Pons (tissue), 1 donor: ENCODE results near the gene CCDC91.
A peak's percentile ranks its signal among the peaks of the same experiment; 100 is the strongest.
"Not testable (repeated sequence)": the region's sequence is repeated elsewhere in the genome, so short reads cannot be mapped to it uniquely, and the experiment has no call there.

Source experiments
- DNase-seq: peaks from one replicate; pipeline ENCODE4 v3.0.0-alpha.2; 2016; ENCODE audit warnings: low spot score

CCDC91 gene

GRCh38 chr12:28459481-28459880, 269.2 kb downstream of the CCDC91 start:
- no peak for DNase-seq

DNA sequence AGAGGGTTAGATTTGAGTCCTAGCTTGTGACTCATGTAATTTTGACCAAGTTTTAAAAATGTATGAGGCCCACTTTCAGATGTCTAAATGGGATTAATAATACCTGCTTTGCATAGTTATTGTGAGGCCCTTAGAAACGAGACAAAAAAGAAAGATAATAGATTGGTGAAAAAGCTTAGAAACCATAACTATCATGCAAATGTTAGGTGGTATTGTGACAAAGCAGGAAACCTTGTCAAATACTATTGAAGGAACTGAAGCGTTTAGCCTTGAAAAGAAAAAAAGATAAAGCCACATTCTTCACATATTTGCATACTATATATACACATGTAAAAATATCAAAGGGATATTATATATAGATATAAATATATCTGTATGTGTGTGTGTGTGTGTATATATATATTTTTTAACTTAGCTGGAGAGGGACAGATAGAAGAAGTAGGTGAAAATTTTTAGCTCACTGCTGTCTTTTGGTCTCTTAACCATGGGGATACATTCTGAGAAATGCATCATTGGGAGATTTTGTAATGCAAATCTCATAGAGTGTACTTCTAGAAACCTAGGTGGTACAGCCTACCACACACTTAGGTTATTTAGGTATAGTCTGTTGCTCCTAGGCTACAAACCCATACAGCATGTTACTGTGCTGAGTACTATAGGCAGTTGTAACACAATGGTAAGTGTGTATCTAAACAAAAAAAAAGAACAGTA, 270.3 kb downstream of the CCDC91 start:
- DNase-seq = no peak

- DNase-seq = no peak
Measured at GRCh38 chr12:28463396-28463795, 273.1 kb downstream of the CCDC91 start.

DNA sequence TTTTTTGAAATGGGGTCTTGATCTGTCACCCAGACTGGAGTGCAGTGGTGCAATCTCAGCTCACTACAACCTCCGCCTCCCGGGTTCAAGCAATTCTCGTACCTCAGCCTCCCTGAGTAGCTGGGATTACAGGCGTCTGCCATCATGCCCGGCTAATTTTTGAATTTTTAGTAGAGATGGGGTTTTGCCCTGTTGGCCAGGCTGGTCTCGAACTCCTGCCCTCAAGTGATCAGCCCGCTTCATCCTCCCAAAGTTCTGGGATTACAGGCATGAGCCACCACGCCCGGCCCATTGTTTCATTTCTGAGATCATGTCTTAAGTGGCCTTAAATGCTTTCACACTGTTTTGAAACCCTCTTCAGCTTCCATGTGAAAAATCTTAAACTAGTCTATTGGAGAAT, 281.5 kb downstream of the CCDC91 start:
- not testable (repeated sequence) for DNase-seq

DNA sequence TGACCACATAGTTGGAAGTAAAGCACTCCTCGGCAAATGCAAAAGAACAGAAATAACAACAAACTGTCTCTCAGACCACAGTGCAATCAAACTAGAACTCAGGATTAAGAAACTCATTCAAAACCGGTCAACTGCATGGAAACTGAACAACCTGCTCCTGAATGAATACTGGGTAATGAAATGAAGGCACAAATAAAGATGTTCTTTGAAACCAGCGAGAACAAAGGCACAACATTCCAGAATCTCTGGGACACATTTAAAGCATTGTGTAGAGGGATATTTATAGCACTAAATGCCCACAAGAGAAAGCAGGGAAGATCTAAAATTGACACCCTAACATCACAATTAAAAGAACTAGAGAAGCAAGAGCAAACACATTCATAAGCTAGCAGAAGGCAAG, 285.9 kb downstream of the CCDC91 start:
- DNase-seq = peak; percentile 32

- DNase-seq = not testable (repeated sequence)
Measured at GRCh38 chr12:28479097-28479496, 288.8 kb downstream of the CCDC91 start.

- DNase-seq = no peak
Measured at GRCh38 chr12:28479683-28480082, 289.4 kb downstream of the CCDC91 start.

DNA sequence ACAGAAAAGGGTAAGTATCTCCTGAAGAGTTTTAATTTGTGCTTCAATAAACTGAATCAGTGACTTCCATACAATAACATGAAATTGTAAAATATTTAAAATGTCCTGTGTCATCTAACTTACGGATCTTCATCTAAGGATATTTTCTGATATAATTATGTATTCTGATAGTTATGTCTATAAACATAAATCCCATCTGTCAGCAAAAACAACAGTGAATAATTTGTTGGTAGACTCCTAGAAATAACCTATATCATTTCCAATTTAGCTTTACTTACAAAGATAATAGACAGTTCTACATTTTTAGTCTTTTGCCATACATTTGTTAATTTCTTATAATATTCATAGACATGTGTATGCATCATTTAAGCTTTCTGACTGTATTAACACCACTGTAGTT, 293.9 kb downstream of the CCDC91 start:
- DNase-seq = no peak

DNA sequence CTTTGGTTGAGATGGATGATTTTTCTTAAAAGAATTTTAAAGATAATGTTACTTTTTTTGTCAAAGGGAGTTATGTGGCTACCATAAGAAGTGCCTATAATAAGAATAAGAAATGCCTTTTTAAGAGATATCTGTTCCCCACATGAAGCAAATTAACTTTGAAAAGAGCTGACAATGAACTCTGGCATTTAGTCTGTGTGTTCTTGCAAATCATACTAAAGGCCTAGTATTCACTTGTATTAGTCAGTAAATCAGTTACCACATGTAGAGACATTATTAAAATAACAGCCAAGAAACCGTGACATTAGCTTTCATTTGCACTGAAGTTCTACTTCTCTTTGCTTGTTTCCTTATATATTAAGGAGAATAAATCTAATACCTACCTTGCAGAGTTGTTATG, 296.3 kb downstream of the CCDC91 start:
- DNase-seq = no peak

DNA sequence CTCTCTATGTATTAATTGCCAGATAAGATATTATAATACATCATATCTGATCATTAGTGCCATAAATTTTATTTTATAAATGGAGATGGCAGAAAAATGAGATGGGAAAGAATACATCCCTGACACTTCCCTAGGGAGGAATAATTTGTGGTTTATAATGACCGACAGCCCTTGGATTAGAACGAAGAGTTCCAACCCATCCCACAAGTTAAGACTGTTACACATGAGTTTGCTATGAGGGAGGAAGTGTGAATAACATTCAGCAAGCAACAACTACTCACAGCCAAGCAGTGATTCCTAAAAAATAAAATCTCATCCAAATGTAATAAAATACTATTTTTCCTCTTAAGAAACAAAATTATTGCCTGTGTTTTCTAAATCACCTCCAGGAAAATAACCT, 299.0 kb downstream of the CCDC91 start:
- no peak for DNase-seq

DNA sequence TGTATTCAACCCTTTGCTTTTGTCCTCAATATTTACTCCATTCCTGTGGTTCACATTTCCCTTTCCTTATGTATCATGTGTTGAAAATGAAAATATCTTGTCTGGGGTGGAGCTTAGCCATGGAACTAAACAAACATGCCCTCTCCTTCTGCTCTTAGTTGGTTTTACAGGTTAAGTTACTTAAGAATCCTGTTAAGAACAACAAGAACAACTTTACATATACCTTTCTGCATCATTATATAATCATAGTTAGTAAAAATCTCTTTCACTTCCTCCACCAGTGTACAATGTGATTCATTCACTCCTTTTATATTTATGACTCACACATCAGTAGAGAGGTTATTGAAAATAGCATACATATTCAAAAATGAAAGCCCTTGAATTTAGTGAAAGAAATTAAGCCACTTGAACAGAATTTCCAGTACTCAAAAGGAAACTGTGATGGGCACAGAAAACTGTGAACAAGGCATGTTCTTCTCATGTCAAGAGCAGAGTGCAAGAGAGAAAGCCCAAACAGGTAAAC, 307.7 kb downstream of the CCDC91 start:
- DNase-seq = no peak

- DNase-seq = no peak
Measured at GRCh38 chr12:28498850-28499249, 308.6 kb downstream of the CCDC91 start.

DNA sequence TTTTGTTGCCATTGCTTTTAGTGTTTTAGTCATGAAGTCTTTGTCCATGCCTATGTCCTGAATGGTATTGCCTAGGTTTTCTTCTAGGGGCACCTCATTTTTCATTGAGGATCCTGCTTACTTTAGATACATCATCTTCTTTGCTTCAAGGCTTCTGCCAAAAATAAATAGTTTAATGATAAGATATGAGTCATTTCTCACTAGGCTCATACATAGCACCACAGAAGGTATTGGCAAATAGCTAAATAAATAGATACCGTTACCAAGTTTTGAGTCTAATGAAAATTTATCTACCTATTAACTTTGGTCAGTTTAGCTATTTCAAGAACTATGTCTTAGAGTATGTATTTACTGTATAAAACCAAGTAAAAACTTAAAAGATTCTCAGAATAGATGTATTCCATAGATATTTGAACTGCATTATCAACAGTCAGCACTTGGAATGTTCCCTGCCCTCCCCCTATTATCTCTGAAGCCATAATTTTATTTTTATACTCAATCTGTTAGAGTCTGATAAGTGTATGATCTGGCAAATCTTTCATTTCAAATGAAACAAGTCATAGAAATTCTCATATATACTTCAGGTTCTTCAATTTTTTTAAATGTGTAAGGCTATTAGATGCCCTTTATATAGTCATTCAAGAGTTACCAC, 310.2 kb downstream of the CCDC91 start:
- DNase-seq = no peak

GRCh38 chr12:28506271-28506670, 316.0 kb downstream of the CCDC91 start:
- DNase-seq = no peak

GRCh38 chr12:28507033-28507432, 316.8 kb downstream of the CCDC91 start:
- no peak for DNase-seq

DNA sequence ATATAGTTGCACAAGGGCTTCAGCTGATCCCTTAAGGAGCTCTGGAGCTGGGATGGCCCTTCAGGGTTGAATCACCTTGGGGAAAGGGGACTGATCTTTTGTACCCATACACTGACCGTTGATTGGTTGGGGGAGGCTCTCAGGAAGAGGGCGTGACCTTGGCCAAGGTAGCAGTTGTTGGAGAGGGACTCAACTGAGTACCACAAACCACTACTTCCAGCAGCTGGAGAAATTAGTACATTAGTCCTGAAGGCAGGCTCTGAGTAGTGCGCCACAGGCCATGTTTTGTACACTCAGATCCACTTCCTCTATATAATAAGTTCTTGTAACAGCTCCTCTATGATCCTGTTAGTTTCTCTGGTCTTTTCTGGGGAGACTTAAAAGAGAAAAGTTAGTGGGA, 317.6 kb downstream of the CCDC91 start:
- DNase-seq = no peak

- no peak for DNase-seq
Measured at GRCh38 chr12:28512406-28512805, 322.1 kb downstream of the CCDC91 start.

- DNase-seq = no peak
Measured at GRCh38 chr12:28512876-28513275, 322.6 kb downstream of the CCDC91 start.

- no peak for DNase-seq
Measured at GRCh38 chr12:28513983-28514382, 323.7 kb downstream of the CCDC91 start.

GRCh38 chr12:28517101-28517500, 326.8 kb downstream of the CCDC91 start:
- no peak for DNase-seq

- DNase-seq = no peak
Measured at GRCh38 chr12:28527631-28528249, 337.5 kb downstream of the CCDC91 start.

GRCh38 chr12:28535216-28535615, 345.0 kb downstream of the CCDC91 start:
- no peak for DNase-seq

DNA sequence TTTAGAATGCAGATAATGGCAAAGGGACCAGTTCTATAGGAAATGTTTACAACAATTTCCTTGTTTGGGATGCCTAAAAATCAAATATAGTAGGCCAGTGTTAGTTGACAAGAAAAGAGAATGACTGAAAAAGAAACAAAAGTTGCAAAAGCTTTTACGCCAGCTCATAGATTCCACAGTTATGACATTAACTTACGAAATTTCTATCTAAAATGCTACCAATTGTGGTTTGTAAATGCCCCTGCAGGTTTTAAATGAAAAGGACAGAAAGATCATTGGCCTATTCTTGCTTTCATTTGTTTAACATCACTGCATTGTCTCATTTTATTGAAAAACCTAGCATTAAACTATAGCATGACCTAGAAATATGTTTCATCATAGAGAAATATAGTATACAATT, 345.8 kb downstream of the CCDC91 start:
- no peak for DNase-seq
